ENCODE measurements around the gene ARHGAP15.

Gene ARHGAP15

DNA sequence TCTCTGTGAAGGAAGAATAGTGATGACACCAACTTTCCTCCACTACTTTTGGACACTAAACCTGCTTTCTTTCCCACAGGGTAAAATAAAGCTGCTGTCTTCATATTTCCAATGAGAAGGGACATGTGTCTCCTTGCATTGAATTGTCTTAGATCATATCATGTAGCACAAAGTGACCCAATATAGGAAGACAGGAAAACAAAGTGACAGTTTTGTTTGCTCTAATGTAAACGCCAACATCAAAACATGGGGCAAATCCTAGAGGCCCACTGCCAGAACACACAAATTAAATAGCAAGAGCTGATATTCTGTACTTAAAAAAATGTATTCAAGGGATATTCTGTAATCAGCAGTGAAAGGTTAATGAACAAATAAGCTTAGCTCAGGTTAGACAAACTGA lies 36.1 kb downstream of the ARHGAP15 start:
- TF ChIP-seq, protein P1, sequence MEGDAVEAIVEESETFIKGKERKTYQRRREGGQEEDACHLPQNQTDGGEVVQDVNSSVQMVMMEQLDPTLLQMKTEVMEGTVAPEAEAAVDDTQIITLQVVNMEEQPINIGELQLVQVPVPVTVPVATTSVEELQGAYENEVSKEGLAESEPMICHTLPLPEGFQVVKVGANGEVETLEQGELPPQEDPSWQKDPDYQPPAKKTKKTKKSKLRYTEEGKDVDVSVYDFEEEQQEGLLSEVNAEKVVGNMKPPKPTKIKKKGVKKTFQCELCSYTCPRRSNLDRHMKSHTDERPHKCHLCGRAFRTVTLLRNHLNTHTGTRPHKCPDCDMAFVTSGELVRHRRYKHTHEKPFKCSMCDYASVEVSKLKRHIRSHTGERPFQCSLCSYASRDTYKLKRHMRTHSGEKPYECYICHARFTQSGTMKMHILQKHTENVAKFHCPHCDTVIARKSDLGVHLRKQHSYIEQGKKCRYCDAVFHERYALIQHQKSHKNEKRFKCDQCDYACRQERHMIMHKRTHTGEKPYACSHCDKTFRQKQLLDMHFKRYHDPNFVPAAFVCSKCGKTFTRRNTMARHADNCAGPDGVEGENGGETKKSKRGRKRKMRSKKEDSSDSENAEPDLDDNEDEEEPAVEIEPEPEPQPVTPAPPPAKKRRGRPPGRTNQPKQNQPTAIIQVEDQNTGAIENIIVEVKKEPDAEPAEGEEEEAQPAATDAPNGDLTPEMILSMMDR (IDR thresholded peaks at IDR 0.05) = no peak
- no peak overlapping the region for H3K27ac ChIP-seq
- H3K4me3 ChIP-seq = no peak overlapping the region

DNA sequence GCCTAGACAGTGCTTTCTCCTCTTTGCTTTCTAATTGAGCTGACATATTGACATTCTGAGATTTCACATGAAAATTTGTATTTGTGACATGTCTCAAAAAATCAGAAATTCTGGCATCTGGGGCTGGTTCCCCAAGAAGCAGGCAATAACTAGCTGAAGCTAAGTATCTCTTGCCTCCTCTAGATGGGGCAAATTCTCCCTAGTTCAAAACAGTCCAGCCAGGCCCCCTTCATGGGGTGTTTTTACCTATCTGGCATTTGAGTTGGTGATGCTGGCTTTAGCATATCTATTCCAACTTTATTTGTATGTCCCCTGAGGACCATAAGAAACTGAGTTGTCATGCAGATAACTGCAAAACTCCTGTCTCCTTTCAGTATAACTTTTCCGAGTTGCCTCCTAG lies 39.9 kb downstream of the ARHGAP15 start:
- H3K27ac ChIP-seq = no peak overlapping the region

More for the DNA sequence above, 36.1 kb downstream of the ARHGAP15 start:
- no peak for DNase-seq (ENCODE audit: low spot score)

DNA sequence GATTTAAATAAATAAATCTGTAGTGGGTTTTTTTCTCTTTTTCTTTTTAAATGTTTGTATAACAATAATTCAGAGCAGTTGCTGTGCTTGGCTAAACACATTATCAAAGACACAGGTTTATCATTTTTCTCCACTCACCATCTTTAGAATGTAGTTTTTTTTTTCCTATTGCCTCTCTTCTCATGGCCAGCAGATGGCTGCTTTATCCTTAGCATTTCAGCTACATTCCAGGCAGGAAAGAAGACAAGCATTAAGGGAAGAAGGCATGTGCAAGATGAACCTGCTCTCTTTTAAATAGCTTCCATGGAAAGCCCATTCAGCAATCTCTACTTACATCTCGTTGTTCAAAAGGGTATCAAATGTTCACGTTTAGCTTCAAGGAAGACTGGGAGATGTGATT lies 42.6 kb downstream of the ARHGAP15 start:
- no peak for DNase-seq (ENCODE audit: low spot score)
- Histone ChIP-seq H3K4me3 (no peak overlapping the region), H3K27ac (no peak overlapping the region)
- TF ChIP-seq, protein P1 (IDR thresholded peaks at IDR 0.05) = no peak

More for the DNA sequence above, 39.9 kb downstream of the ARHGAP15 start:
- DNase-seq (ENCODE audit: low spot score) = no peak
- TF ChIP-seq, protein P1 (IDR thresholded peaks at IDR 0.05) = no peak
- H3K4me3 ChIP-seq = no peak overlapping the region

DNA sequence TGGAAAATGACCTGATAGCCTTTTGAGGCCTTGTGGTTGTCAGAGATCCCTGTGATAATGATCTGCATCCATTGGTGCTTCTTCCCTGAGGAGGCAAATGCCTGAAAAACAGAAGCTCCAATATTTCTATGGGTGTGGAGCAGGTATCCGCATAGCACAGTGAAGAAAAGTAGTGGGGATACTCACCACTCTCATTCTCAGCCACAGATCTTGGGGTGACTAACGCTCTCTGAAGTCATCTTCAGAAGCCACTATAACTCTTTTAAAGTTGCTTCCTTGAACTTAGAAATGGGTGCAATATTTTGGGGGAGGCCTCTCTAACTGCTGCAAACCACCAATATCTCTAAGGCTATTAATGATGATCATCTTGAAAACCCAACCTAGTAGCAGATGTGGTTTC lies 46.2 kb downstream of the ARHGAP15 start:
- H3K4me3 ChIP-seq = no peak overlapping the region
- TF ChIP-seq, protein P1 (IDR thresholded peaks at IDR 0.05) = no peak
- no peak for DNase-seq (ENCODE audit: low spot score)
- H3K27ac ChIP-seq = no peak overlapping the region

DNA sequence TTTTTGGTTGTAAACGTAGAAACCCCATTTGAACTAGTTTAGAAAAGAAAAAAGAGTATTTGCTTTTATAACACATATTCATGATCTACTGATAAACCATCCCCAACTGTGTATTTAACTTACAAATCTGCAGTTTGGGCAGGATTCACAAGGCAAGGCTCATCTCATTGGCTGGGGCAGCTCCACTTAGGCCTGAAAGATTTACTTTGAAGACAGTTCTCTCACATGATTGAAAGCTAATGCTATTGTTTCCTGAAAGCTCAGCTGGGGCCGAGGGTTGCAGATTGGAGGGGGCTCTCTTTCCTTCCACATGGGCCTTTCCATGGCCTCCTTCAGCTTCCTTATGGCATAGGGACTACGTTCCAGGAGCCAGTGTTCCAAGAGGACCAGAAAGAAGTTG lies 47.4 kb downstream of the ARHGAP15 start:
- H3K4me3 ChIP-seq = no peak overlapping the region
- no peak overlapping the region for H3K27ac ChIP-seq
- TF ChIP-seq, protein P1 (IDR thresholded peaks at IDR 0.05) = no peak
- no peak for DNase-seq (ENCODE audit: low spot score)

DNA sequence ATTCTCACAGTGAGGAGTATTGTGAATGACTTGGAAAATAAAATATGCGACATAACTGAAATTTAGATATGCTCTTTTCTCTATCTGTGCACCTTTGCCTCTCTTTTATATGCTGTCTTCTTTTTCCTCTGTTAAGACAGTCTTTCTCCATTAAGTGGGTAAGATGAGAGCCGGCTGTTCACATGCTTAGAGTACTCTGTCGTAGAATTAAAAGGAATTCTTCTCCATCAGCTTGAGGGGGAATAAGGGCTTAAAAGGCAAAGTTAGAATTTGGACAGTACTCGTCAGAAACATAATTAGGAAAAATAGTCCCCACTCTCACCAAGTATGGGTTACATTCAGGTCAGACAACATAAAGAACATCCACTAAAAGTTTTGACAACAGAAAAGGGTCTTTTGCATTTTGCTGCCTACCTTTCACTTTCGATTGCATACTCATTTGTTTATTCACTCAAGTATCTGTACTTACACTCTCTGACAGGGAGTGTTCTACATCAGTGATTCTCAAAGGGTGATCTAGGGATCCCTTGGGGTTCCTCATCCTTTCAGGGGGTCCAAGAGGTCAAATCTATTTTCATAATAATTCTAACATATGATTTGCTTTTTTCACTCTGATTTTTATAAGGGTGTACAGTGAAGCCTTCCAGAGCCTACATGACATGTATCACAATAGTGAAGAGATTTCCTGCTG lies 48.0 kb downstream of the ARHGAP15 start:
- TF ChIP-seq, protein P1 (IDR thresholded peaks at IDR 0.05) = no peak
- no peak for DNase-seq (ENCODE audit: low spot score)
- Histone ChIP-seq H3K27ac (no peak overlapping the region), H3K4me3 (peak overlapping the region; percentile 52)

DNA sequence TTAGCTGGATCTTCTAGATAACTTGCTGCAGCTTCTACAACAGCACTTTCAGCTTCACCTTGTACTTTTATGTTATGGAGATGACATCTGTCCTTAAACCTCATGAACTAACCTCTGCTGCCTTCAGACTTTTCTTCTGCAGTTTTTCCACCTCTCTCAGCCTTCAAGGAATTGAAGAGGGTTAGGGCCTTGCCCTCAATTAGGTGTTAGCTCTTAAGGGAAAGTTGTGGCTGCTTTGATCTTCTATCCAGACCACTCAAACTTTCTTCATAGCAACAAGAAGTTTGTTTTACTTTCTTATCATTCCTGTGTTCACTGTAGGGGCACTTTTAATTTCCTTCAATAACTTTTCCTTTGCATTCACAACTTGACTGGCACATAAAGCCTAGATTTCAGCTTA lies 52.3 kb downstream of the ARHGAP15 start:
- Histone ChIP-seq H3K4me3 (no peak overlapping the region), H3K27ac (no peak overlapping the region)
- TF ChIP-seq, protein P1 (IDR thresholded peaks at IDR 0.05) = no peak
- no peak for DNase-seq (ENCODE audit: low spot score)

Measured in coronary artery (tissue), 2 donors.